HG02759 (cell line): ENCODE data around the gene RCCD1.

Experiments
- ATAC-seq: cut with Tn5 transposase; IDR thresholded peaks from one replicate; pipeline ENCODE4 v1.9.1; 2021; ENCODE audit warnings: mild to moderate bottlenecking, moderate library complexity; ENCODE audit not compliant: unreplicated experiment

Gene RCCD1

GRCh38 chr15:91001209-91001608 lies 46.5 kb downstream of the RCCD1 start:
- no peak for ATAC-seq

- no peak for ATAC-seq
Observed at GRCh38 chr15:91007266-91007665, 52.6 kb downstream of the RCCD1 start.
